ENCODE measurements around the gene GABRB1.

DNA sequence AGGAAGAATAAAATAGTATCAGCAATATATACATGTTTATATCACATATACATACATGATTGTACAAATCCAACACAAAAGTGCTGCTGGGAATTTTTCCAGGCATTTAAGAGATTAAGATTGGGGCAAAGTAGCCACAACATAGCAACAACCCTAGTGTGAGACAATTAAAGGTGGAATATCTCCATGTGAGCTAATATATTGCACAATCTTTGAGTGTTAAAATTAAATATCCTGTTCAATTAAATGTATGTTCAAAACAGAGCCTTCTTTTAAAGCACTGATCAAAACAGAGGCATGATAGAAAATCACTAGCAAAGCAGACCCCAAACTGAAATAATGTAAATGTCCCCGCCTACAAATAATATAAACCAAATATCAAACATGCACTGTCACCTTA, 97.6 kb downstream of the GABRB1 start:
- TF ChIP-seq RAD21 (IDR thresholded peaks at IDR 0.05 in 1 of 2, conservative IDR thresholded peaks at IDR 0.05 in 1 of 2; ENCODE audit: low read depth in 2 of 2, low read length in 2 of 2) (no peak), HDAC2 (IDR thresholded peaks at IDR 0.05; ENCODE audit: borderline replicate concordance in 1 of 2, low read depth in 2 of 2, low read length in 2 of 2) (no peak), EP300 (IDR thresholded peaks at IDR 0.05; ENCODE audit: borderline replicate concordance in 1 of 2, low read depth in 2 of 2, low read length in 2 of 2) (no peak), POLR2A (IDR thresholded peaks at IDR 0.05; ENCODE audit: control extremely low read depth in 1 of 2, low read depth in 2 of 2, low read length in 2 of 2) (no peak), TAF1 (IDR thresholded peaks at IDR 0.05; ENCODE audit: low read depth, low read length) (no peak), EGR1 (IDR thresholded peaks at IDR 0.05; ENCODE audit: borderline replicate concordance, low read depth, low read length) (no peak), CBX8 (IDR thresholded peaks at IDR 0.05; ENCODE audit: borderline replicate concordance, low read depth, low read length) (no peak)
- TF ChIP-seq, protein P1, sequence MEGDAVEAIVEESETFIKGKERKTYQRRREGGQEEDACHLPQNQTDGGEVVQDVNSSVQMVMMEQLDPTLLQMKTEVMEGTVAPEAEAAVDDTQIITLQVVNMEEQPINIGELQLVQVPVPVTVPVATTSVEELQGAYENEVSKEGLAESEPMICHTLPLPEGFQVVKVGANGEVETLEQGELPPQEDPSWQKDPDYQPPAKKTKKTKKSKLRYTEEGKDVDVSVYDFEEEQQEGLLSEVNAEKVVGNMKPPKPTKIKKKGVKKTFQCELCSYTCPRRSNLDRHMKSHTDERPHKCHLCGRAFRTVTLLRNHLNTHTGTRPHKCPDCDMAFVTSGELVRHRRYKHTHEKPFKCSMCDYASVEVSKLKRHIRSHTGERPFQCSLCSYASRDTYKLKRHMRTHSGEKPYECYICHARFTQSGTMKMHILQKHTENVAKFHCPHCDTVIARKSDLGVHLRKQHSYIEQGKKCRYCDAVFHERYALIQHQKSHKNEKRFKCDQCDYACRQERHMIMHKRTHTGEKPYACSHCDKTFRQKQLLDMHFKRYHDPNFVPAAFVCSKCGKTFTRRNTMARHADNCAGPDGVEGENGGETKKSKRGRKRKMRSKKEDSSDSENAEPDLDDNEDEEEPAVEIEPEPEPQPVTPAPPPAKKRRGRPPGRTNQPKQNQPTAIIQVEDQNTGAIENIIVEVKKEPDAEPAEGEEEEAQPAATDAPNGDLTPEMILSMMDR (IDR thresholded peaks at IDR 0.05; ENCODE audit: control extremely low read depth in 1 of 3, insufficient read depth in 1 of 3, low read depth in 1 of 3, low read length in 3 of 3): no peak
- TF ChIP-seq, protein P2, sequence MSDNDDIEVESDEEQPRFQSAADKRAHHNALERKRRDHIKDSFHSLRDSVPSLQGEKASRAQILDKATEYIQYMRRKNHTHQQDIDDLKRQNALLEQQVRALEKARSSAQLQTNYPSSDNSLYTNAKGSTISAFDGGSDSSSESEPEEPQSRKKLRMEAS (IDR thresholded peaks at IDR 0.05): no peak

Measured in H1 (cell line).